LoVo (cell line): ENCODE data around the gene CIZ1.

Source experiments
- DNase-seq: peaks from one replicate; pipeline ENCODE4 v3.0.0-alpha.2; 2016; ENCODE audit warnings: low spot score

Gene CIZ1

DNA sequence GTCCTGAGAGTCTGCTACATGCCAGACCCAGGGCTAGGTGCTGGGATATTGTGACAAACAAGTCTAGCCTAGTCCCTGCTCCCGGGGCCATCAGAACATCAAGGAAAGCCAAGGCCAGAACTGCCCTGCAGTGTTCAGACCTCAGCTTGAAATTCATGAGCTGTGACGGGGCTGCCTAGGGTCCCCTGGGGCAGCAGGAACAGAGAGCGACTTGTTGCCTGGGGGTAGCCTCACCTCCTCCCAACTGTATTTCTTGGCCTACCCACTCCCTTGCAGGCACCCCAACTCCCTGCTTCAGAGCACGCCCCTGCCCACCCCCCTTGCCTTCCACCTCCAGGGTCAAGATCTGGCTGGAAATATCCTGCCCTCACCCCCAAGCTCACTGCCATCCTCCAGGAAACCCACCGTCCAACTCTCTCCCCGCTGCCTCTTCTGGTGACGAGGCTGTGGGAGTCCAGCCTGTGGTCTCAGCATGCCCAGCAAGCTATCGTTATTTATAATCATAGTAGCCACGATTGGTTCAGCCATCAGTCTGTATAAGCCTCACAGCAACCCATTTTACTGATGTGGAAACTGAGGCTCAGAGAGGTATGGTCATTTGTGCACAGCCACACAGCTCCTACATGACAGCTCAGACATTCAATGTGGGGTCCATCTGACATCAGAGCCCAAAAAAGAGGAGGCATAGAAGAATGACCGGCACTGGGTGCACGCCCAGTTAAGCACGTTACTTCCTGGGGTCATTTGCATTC, 22.6 kb upstream of the CIZ1 start:
- no peak for DNase-seq

DNA sequence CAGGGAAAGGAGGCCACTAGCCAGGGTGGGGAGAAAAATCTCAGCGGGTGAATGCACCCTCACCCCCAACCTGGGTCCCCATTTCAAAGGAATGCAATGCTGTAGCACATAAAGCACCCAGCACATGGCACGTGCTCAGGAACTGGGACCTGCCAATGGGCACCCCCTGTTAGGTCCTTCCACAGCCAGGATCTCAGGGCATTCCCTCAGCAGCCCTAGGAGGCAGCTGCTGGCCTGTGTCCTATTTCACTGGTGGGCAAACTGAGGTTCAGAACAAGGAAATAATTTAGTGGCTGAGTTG, 20.6 kb upstream of the CIZ1 start:
- no peak for DNase-seq

DNA sequence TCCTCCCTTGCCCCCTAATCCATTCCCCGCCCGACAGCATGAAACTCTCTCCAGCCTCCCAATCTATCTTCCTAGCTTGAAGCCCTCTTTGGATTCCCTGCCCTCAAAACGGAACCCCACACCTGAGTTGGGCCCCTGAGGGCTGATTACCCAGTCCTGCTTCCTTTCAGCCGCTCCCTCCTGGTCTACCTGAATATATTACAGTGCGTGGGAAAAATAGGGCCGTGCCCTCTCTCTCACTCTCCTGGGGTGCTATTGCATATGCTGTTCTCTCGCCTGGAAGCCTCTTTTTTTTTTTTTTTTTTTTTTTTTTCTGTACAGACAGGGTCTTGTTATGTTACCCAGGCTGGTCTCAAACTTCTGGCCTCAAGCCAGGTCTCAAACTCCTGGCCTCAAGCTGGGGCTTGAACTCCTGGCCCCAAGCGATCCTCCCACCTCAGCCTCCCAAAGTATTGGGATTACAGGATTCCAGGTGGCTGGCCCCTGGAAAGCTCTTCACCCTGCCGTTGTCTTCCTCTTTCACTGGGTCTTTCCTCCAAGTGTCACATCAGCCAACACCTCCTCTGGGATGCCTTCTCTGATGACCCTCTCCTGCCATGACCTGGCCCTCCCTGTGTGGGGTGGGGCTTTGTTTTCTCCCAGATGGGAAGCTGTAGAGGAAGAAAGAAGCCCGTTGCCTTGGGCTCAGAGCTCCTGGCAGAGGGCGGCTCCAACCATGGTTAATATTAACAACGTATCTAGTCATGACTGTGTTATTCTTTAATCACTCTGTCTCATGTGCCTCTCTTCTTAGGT, 20.0 kb upstream of the CIZ1 start:
- peak; percentile 32 for DNase-seq

- DNase-seq, result no peak
Observed at GRCh38 chr9:128208946-128209669, 17.7 kb upstream of the CIZ1 start.

DNA sequence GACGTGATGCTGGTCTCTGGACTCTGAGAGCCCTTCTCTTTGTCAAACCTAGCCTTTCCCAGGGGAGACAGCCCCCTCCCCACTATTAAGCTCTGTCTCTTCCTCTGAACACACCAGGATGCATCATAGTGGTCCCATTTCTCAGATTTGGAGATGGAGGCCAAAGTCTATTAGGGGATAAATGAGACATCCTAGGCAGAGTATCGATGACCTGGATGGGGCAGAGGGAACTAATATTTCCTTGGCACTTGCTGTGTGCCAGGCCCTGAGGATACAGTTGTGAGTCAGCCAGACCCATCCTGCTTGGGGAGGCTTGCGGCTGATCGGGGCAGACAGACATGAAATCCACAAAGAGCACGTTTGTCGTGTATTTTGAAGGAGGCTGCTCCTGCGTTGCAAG, 17.0 kb upstream of the CIZ1 start:
- no peak for DNase-seq

GRCh38 chr9:128206916-128207910, 15.8 kb upstream of the CIZ1 start:
- no peak for DNase-seq

- DNase-seq, result no peak
Observed at GRCh38 chr9:128206484-128206883, 15.1 kb upstream of the CIZ1 start.

GRCh38 chr9:128205296-128205944, 14.0 kb upstream of the CIZ1 start:
- DNase-seq, result no peak

DNA sequence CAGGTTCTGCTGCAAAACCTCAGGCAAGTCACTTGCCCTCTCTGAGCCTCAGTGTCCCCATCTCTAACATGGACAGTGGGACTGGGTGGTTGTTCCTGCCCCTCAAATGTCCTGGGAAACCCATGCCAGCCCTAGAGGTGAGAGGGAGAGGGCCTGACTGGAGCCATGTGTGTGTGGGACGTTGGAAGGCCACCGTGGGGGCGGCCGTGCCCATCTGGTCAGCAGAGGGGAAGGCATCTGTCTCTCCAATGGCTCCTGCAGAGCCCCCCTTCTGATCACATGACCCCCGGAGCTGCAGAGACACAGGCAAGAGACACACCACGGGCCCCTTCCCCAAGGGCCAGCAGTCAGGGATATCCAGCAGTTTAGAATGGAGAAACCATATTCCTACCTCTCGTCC, 13.5 kb upstream of the CIZ1 start:
- no peak for DNase-seq

GRCh38 chr9:128203707-128204551, 12.6 kb upstream of the CIZ1 start:
- no peak for DNase-seq

- peak; percentile 81 for DNase-seq
Observed at GRCh38 chr9:128203024-128203706, 11.8 kb upstream of the CIZ1 start, which contains the start of gene DNM1. TSS of gene DNM1 (plus strand) at chr9:128203379. CDS start at chr9:128203471, 92 bp downstream.

DNA sequence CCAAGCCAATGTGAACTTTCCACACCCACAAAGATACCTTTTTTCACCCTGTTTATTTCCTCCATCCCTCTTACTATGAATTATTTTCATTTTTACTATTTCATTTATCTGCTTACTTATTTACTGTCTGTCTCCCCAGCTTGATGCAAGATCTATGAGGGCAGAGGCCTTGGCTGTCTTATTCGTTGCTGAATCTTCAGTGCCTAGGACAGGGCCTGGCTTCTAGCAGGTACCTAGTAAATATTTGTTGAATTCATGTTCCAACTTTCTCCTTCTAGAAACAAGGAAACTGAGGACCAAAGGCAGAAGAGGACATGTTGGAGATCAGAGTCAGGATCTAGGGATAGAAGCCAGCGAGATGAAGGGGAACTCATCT, 11.3 kb upstream of the CIZ1 start:
- no peak for DNase-seq

GRCh38 chr9:128201441-128202369, 10.3 kb upstream of the CIZ1 start:
- no peak for DNase-seq

DNA sequence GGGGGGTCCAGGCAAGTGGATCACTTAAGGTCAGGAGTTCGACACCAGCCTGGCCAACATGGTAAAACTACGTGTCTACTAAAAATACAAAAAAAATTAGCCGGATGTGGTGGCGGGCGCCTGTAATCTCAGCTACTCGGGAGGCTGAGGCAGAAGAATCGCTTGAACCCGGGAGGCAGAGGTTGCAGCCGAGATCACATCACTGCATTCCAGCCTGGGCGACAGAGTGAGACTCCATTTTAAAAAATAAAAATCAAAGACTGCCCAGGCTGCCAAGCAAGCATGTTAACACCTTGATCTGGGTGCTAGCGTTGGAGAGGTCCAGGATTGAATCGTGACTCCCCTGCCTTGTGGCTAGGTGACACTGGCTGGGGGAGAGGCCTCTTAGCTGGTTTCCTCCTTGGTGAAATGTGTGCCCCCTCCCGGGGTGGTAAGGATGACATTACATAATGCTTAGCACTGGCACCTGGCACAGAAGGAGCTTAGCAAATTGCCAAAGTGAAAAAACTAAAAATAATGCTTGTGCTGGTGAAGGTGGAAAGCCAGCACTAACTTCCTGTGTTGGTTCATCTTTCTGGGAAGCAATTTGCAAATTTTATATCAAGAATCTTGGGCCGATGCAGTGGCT, 2.2 kb upstream of the CIZ1 start:
- no peak for DNase-seq

- DNase-seq, result peak; percentile 97
Observed at GRCh38 chr9:128192601-128193371, 1.4 kb upstream of the CIZ1 start.

DNA sequence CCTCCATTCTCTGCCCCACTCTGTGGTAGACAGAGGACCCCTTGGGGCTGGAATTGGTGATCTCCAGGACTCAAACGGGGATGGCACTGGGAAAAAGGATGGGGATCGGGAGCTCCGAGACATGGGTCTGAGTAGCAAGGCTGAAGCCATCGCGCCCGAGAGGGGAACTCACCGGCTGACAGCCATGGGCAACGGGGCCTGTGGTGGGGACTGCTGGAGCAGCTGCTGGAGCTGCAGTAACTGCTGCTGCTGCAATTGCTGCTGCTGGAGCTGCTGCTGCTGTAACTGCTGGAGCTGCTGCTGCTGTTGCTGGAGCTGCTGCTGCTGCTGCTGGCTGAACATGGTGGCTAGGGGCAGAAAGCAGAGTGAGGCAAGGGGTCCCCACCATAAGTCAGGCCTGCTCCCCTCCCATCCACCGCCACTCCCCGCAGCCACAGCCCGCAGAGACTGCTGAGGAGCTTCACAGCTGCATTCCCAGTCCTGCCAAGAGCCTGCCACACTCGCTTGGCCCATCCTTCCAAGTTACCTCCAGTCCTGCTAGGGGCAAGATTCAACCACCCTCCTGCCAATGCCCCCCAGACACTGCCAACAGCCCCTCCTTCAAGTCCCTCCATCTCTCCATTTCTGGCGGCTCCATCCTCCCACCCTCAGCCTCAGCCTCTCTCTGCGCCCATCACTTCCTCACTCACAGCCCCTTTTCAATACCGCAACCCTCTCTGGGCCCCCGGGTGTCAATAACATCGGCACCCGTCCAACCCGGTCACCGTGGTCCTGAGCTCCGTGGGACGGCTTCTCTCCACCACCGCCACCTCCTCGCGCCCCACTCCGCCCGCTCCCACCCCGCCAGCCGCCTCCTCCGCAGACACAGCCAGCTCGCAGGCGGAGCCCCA, 611 bp downstream of the CIZ1 start:
- DNase-seq, result no peak
